GM23248 (cell line): ENCODE measurements around the gene NHSL2. TPM values are rescaled to one million over a fixed set of nuclear protein-coding genes. Genes with fewer than 3 reads are reported as not detected.

Experiments
- DNase-seq: peaks from one replicate; pipeline ENCODE4 v3.0.0-alpha.2; 2015
- H2AFZ ChIP-seq: fragments of 200-600 bp; sonication (generic); 2 replicates; pipeline ENCODE4 v1.6.1; 2016; ENCODE audit warnings: antibody characterized with exemption
- H3F3A ChIP-seq: fragments of 200-600 bp; sonication (generic); 2 replicates; pipeline ENCODE4 v1.6.1; 2016; ENCODE audit warnings: mild to moderate bottlenecking, antibody characterized with exemption, mixed run types; ENCODE audit not compliant: insufficient read depth
- H3K27ac ChIP-seq: fragments of 200-600 bp; sonication (generic); 2 replicates; pipeline ENCODE4 v1.5.1; 2016; ENCODE audit warnings: mild to moderate bottlenecking
- H3K27me3 ChIP-seq: fragments of 200-600 bp; sonication (generic); replicated peaks from 2 replicates; pipeline ENCODE4 v1.6.1; 2016; ENCODE audit warnings: mild to moderate bottlenecking; ENCODE audit not compliant: insufficient read depth
- H3K36me3 ChIP-seq: fragments of 200-600 bp; sonication (generic); 2 replicates; pipeline ENCODE4 v1.6.1; 2016; ENCODE audit warnings: low read depth, mild to moderate bottlenecking
- H3K4me1 ChIP-seq: fragments of 200-600 bp; sonication (generic); 2 replicates; pipeline ENCODE4 v1.6.1; 2016; ENCODE audit warnings: mild to moderate bottlenecking; ENCODE audit not compliant: insufficient read depth
- H3K4me2 ChIP-seq: fragments of 200-600 bp; sonication (generic); one replicate; pipeline ENCODE4 v1.6.1; 2016; ENCODE audit warnings: mild to moderate bottlenecking; ENCODE audit not compliant: unreplicated experiment
- H3K4me3 ChIP-seq: fragments of 200-600 bp; sonication (generic); 2 replicates; pipeline ENCODE4 v1.5.1; 2016; ENCODE audit warnings: mild to moderate bottlenecking
- H3K79me2 ChIP-seq: fragments of 200-600 bp; sonication (generic); 2 replicates; pipeline ENCODE4 v1.6.1; 2016; ENCODE audit warnings: mild to moderate bottlenecking; ENCODE audit not compliant: insufficient read depth
- H3K9ac ChIP-seq: fragments of 200-600 bp; sonication (generic); 2 replicates; pipeline ENCODE4 v1.6.1; 2016; ENCODE audit warnings: mild to moderate bottlenecking
- H3K9me2 ChIP-seq: fragments of 200-600 bp; sonication (generic); 2 replicates; pipeline ENCODE4 v1.6.1; 2016; ENCODE audit warnings: mixed run types, mild to moderate bottlenecking, moderate library complexity; ENCODE audit not compliant: insufficient read depth
- H3K9me3 ChIP-seq: fragments of 200-600 bp; sonication (generic); one replicate; pipeline ENCODE4 v1.6.1; 2017; ENCODE audit warnings: low read depth
- H4K20me1 ChIP-seq: fragments of 200-600 bp; sonication (generic); 2 replicates; pipeline ENCODE4 v1.6.0; 2016; ENCODE audit not compliant: insufficient read depth
- EZH2 ChIP-seq: fragments of 200-600 bp; sonication (generic); IDR thresholded peaks from 2 replicates; pipeline ENCODE4 v1.6.1; 2018; ENCODE audit warnings: antibody characterized with exemption, mild to moderate bottlenecking; ENCODE audit not compliant: insufficient read depth, poor library complexity, severe bottlenecking
- EZH2phosphoT487 ChIP-seq: fragments of 200-600 bp; sonication (generic); IDR thresholded peaks from 2 replicates; pipeline ENCODE4 v1.6.1; 2018; ENCODE audit warnings: antibody characterized with exemption, moderate library complexity, mild to moderate bottlenecking, low read depth; ENCODE audit not compliant: insufficient read depth
- WGBS, 2 experiments: methylation state at CpG; one replicate each; pipeline ENCODE4 v1.1.6; 2015 to 2017; ENCODE audit warnings: low lambda C conversion rate in 2 of 2, low coverage in 1 of 2; ENCODE audit errors: missing lambda C conversion rate in 2 of 2; 5-methylcytosine and 5-hydroxymethylcytosine counted together
- in situ Hi-C: fragments of 300-500 bp; cut with MboI; formaldehyde crosslinking; loops from 2 replicates; pipeline ENCODE4 v1.15.0; 2020
- polyA plus RNA-seq: library from polyadenylated mRNA; unstranded; fragments of >200 nt; fragmentation: Nextera tagmentation; extraction: Ambion mirVana; gene quantifications from 2 replicates; pipeline ENCODE4 v1.2.1, GENCODE V29; 2016
- total RNA-seq: library from RNA; depleted of rRNA; stranded (reverse); fragments of >200 nt; shearing (Covaris generic); gene quantifications from 2 replicates; pipeline ENCODE4 v1.2.3, GENCODE V29; 2014

NHSL2 gene
- total and polyA plus RNA-seq, 2 experiments from 2014 or later, result 3.2 to 6.5 TPM

GRCh38 chrX:72026341-72027023 lies 115.8 kb downstream of the NHSL2 start:
- Histone ChIP-seq H2AFZ (peak overlapping the region; percentile 73), H3K4me3 (peak overlapping the region; percentile 68), H3K4me1 (peaks cover 40% of the 10 kb centered on the region)

GRCh38 chrX:72027024-72027913 lies 116.6 kb downstream of the NHSL2 start:
- peak overlapping the region; percentile 68 for H3K4me3 ChIP-seq
- H3K9me3 ChIP-seq, result no peaks in the 10 kb centered on the region
- peak overlapping the region; percentile 58 for H3K9ac ChIP-seq
- 13 to 17% methylated on average over 3 to 14 of the region's 14 CpGs for WGBS, 2 experiments
- peaks cover 7% of the 10 kb centered on the region; the same call in 1 of the 2 replicates for H3F3A ChIP-seq
- peak; percentile 57 for DNase-seq
- peaks cover 40% of the 10 kb centered on the region for H3K4me1 ChIP-seq
- H2AFZ ChIP-seq, result peak overlapping the region; percentile 73
- in situ Hi-C loops, result no loop called here
- H3K27me3 ChIP-seq, result no peaks in the 10 kb centered on the region
- H3K27ac ChIP-seq, result peak overlapping the region; percentile 48
- no peaks in the 10 kb centered on the region for H3K9me2 ChIP-seq
- H4K20me1 ChIP-seq, result no peaks in the 10 kb centered on the region
- TF ChIP-seq EZH2phosphoT487 (no peak), EZH2 (no peak)
- H3K79me2 ChIP-seq, result peaks cover 5% of the 10 kb centered on the region; the same call in 1 of the 2 replicates
- no peaks in the 10 kb centered on the region for H3K36me3 ChIP-seq
- H3K4me2 ChIP-seq, result peak overlapping the region; percentile 71

More at GRCh38 chrX:72026341-72027023, 115.8 kb downstream of the NHSL2 start:
- TF ChIP-seq EZH2 (no peak), EZH2phosphoT487 (no peak)
- Histone ChIP-seq H3K9me2 (no peaks in the 10 kb centered on the region), H3K9ac (peak overlapping the region; percentile 58), H3K27ac (peak overlapping the region; percentile 48), H3K9me3 (no peaks in the 10 kb centered on the region), H3K36me3 (no peaks in the 10 kb centered on the region), H3K79me2 (peaks cover 5% of the 10 kb centered on the region; the same call in 1 of the 2 replicates), H3K27me3 (no peaks in the 10 kb centered on the region), H3K4me2 (peak overlapping the region; percentile 71), H4K20me1 (no peaks in the 10 kb centered on the region), H3F3A (peaks cover 7% of the 10 kb centered on the region; the same call in 1 of the 2 replicates)
- 33 to 75% methylated on average over 1 to 3 of the region's 3 CpGs for WGBS, 2 experiments
- in situ Hi-C loops, result no loop called here
- DNase-seq, result peak; percentile 60

GRCh38 chrX:72027914-72028307 lies 117.3 kb downstream of the NHSL2 start:
- H2AFZ ChIP-seq, result no peak overlapping the region
- TF ChIP-seq EZH2phosphoT487 (no peak), EZH2 (no peak)
- peaks cover 5% of the 10 kb centered on the region; the same call in 1 of the 2 replicates for H3K79me2 ChIP-seq
- DNase-seq, result no peak
- in situ Hi-C loops, result no loop called here
- H4K20me1 ChIP-seq, result no peaks in the 10 kb centered on the region
- H3K9me3 ChIP-seq, result no peaks in the 10 kb centered on the region
- peak overlapping the region; percentile 58 for H3K9ac ChIP-seq
- no peaks in the 10 kb centered on the region for H3K36me3 ChIP-seq
- H3K27me3 ChIP-seq, result no peaks in the 10 kb centered on the region
- H3K4me1 ChIP-seq, result peaks cover 40% of the 10 kb centered on the region
- peak overlapping the region; percentile 68 for H3K4me3 ChIP-seq
- WGBS, 2 experiments, result 64 to 67% methylated on average over 2 of the region's 2 CpGs
- peaks cover 7% of the 10 kb centered on the region; the same call in 1 of the 2 replicates for H3F3A ChIP-seq
- no peaks in the 10 kb centered on the region for H3K9me2 ChIP-seq
- H3K4me2 ChIP-seq, result peak overlapping the region; percentile 71
- H3K27ac ChIP-seq, result no peak overlapping the region

- in situ Hi-C loops, result no loop called here
- Histone ChIP-seq H3K9me2 (no peaks in the 10 kb centered on the region), H3K27me3 (no peaks in the 10 kb centered on the region), H3K27ac (no peak overlapping the region; the same call in 1 of the 2 replicates), H3K36me3 (no peaks in the 10 kb centered on the region), H3K4me2 (peak overlapping the region; percentile 71), H3K79me2 (peaks cover 5% of the 10 kb centered on the region; the same call in 1 of the 2 replicates), H3K9ac (no peak overlapping the region), H3K9me3 (no peaks in the 10 kb centered on the region), H3K4me3 (peak overlapping the region; percentile 68), H3K4me1 (peaks cover 40% of the 10 kb centered on the region), H3F3A (peaks cover 7% of the 10 kb centered on the region; the same call in 1 of the 2 replicates), H2AFZ (no peak overlapping the region), H4K20me1 (no peaks in the 10 kb centered on the region)
- 75 to 76% methylated on average over 5 to 6 of the region's 6 CpGs for WGBS, 2 experiments
- TF ChIP-seq EZH2phosphoT487, result no peak
- TF ChIP-seq EZH2, result no peak
- no peak for DNase-seq
Observed at GRCh38 chrX:72028701-72029470, 118.2 kb downstream of the NHSL2 start.
